HL-60/S4 treated with retinoic acid at 250 ng/mL for 4 days and 3 days (cell line): ENCODE data around the gene NGLY1.

Experiments
- in situ Hi-C: fragments of 300-500 bp; cut with MboI; formaldehyde crosslinking; loops from 2 replicates; pipeline ENCODE4 v1.7.0; 2022; ENCODE audit warnings: low sequenced_read_pairs

NGLY1 gene

DNA sequence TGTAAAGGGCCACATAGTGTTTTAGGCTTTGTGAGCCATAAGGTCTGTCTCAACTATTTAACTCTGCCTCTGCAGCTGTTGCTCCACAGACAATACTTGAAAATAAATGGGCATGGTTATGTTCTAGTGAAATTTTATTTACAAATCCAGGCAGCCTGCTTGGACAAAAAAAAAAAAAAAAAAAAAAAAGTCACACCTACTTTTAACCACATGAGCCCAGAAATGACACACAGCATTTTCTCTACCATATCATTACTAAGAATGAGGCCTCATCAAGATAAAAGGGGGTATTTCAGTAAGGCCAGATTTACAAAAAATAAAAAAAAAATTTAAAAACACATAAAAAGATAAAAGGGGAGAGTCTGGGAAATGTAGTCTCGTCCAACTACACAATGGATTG lies 1.7 kb upstream of the NGLY1 start:
- in situ Hi-C loops, result no loop called here

DNA sequence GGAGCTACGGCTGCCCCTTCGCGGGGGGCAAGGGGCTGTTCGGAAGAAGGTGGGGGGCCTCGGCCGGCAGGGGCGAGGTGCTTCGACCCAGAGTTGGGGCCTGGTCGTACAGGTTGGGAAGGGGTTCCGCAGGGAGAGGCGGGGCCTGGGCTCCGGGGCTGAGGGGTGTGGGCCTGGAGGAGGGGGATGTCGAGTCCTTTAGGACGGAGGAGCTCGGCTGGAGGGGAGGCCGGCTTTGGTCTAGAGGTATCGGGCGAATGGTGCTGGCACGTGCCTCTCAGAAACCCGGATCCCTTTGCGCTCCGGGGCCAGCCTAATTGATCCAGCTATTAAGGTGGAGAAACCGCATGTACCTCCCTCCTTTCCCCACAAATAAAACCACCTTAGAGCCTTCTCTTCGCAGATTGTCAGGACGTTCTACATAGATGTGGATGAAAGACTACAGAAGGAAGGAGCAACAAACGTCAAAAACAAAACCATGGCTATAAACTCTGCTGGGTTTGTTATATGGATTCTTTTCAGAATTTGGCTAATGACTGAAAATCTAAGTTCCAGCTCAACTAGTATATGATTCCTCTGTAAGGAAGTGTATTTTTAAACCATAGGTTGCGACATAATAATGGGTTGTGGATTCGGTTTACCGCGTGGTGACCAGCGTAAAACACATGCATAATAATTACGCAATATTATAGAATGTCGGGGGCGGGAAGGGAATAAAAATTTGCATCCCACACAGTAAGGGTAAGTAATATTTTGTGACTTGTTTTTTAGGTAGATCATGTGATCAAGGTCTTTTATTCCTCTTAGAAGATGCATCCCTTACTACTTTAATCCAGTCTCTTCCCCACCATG lies 644 bp upstream of the NGLY1 start:
- in situ Hi-C loops, result no loop called here

DNA sequence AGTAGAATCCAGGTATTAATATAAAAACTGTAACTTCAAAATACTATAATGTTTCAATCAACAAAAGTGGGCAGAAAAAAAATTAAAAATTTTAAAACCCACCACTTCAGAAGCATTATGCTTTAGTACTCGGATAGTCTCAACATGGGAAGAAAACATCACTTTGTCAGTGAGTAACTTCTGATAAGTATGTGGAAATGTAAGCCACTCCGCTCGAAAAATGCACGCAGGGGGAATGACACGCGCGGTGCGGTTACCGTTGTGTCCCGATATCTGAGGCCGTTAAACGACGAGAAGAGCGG lies 656 bp downstream of the NGLY1 start:
- in situ Hi-C loops, result no loop called here

DNA sequence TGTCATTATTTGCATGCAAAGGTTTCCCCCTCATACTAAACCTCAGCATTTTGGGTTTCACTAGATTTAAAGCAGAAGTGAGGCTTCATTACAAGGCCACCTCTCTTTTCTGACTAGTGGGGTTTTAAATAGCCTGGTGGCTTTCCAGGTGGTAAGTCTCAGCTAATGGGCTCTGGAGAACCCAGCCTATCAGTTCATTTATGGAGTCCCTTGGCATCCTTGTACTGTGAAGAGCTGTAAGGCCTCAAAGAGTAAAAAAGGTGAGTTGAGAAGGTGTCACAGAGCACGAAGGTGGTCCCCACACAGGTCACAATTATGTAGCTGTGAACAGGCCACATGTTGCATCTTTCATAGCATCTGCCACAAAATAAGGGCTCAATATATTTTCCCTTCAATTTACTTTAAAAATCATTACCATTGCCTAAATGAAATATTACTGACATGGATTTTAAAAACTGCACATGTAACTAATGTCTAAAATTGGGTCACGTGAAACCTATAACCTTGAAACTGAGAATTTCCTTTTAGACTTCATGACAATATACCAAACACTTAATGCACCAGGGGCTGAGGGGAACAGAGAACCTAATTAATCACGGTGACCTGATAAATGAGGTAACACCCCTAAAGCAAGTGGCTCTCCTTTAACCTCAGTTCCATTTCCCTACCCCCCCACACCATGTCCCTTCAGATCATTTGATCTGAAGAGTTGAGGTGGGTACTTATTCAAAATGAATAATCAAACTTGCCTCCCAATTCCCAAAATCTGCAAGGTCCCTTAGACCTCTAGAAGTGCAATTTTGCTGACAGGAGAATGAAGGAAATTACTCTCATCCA lies 1.3 kb downstream of the NGLY1 start:
- in situ Hi-C loops, result no loop called here

DNA sequence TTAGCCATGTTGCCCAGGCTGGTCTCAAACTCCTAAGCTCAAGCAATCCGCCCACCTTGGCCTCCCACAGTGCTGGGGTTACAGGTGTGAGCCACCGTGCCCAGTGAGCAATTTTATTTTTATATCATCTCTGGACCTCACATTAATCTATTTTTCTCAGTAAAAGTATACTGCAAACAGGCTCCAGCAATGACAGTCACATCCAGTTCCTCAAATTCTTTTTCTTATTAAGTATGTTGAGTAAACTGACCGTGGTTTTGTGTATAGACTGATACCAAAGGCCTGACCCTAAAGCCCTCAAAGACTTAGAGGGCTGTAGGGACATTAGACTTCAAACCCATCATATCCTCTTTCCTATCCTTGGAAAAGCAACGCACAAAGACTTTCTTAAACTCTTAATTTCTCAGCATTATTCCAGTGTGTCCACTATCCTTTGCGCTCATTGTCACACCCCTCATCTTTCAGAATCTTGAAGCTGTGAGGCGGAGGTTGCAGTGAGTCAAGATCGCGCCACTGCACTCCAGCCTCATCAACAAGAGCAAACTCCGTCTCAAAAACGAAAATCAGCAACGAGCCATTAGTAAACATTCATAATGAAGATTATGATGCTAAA lies 2.0 kb downstream of the NGLY1 start:
- in situ Hi-C loops, result no loop called here

DNA sequence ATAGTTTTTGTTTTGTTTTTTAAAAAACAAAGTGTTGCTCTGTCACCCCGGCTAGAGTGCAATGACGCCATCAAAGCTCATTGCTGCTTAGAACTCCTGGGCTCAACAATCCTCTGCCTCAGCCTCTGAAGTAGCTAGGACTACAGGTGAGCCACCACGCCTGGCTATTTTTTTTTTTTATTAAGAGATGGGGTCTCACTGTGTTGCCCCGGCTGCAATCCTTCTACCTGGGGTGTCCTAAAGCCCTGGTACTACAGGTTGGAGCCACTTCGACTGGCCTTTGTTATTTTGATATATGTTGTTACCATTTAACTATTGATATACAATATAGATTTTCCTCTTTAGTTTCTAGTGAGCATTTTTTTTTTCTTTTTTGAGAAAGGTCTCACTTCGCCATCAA lies 2.6 kb downstream of the NGLY1 start:
- in situ Hi-C loops, result no loop called here

DNA sequence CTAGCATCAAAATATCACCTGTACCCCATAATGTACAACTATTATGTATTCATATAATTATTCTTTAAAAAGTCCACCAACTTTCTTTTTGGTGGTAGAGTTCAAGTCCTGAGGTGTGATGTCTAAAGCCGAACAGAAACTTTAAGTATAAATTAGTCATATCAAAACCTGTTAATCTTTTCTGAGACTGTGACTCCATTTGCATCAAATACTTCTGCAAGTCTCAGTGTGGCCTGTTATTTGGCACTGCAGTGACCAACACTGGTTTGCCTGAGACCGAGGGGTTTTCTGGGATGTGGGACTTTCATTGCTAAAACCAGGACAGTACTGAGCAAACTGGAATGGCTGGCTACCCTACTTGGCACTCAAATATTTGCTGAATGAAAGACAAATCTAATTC lies 7.3 kb downstream of the NGLY1 start:
- in situ Hi-C loops, result no loop called here

DNA sequence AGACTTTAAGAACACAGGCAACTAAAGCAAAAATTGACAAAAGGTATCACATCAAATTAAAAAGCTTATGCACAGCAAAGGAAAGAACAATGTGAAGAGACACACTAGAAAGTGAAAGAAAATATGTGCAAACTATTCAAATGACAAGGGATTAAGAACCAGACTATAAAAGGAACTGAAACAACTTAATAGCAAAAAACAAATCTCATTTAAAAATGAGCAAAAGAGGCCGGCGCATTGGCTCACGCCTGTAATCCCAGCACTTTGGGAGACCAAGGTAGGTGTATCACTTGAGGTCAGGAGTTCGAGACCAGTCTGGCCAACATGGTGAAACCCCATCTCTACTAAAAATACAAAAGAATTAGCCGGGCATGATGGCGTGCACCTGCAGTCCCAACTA lies 14.4 kb downstream of the NGLY1 start:
- in situ Hi-C loops, result no loop called here

DNA sequence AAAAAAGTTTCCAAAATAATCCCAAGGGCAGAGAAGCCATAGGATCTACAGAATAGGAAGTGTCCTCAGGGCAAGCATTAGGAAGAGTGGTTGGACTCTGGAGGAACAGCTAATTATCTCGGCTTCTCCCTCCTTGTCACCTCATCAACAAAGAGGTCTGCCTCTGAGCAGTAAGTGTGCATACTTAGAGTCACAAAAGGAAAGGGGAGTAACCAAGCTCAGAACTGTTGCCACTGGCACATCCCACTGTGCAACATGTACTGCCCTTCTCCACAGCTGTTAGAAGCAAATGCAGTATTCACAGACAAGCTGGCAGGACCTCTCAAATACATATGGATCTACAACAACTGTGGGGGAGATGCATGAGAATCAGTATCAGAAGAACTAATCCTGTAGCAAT lies 31.5 kb downstream of the NGLY1 start:
- in situ Hi-C loops, result no loop called here

DNA sequence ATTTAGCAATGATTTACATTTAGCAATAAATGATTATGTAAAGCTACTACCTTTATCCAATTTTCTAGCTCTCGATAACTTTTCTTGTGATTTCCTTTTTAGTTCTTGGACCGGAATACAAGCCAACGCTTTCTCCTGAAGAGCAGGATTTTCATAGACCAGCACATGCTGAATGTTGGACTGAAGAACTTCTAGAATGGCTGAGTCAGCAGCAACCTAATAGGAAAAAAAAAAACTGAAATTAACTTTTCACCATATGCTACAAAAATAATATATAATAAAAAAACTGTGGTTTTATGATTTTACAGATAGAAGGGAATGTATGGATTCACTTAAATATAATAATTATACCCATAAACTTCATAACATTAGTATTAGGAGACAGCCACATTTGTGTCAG lies 32.2 kb downstream of the NGLY1 start:
- in situ Hi-C loops, result no loop called here

DNA sequence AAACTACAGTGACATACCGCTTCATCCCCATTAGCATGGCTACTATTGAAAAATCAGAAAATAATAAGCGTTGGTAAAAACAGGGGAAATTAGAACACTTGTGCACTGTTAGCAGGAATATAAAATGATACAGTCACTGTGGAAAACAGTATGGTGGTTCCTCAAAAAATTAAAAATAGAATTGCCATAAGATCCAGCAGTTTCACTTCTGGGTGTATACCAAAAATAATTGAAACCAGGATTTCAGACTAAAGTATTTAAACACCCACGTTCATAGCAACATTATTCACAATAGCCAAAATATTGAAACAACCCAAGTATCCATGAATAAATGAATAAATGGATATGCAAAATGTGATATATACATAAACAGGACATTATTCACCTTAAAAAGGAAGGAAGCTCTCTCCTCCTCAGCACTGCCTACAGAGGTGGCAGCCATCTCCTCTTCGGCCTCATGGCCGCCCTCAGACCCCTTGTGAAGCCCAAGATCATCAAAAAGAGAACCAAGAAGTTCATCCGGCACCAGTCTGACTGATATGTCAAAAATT lies 34.1 kb downstream of the NGLY1 start:
- in situ Hi-C loops, result no loop called here

DNA sequence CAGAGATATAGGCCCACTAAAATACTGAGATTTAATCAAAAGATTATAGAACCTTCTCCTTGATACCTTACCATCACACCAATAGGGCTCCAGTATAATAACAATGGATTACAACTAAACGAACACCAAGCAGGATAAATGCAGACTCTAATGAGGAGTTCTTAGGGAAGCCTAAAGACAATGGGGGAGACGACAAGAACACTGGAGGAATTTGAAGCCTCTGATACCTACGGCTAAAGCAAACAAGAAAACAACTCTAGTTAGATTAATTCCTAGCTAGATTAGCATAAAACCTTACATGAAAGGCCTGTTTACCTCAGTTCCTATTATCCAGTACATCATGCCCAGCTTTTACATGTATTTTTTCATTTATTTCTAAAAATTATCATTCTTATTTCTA lies 35.1 kb downstream of the NGLY1 start:
- in situ Hi-C loops, result no loop called here

DNA sequence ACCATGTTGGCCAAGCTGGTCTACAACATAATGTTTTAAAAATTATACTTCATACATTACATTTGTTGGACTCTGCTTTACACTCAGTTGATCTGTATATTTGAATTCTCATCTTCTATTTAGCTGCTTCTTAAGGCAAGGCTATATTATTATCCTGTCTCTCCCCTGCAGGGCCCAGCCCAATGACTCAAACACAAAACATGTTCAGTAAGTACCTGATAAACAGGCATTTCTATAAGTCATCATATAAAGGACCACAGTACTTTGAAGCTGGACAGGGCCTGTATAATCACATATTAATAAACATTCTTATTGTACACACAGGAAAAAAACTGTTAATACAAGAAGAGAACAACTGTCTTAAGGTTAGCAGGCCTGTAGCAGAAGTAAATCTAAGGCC lies 36.2 kb downstream of the NGLY1 start:
- in situ Hi-C loops, result no loop called here

DNA sequence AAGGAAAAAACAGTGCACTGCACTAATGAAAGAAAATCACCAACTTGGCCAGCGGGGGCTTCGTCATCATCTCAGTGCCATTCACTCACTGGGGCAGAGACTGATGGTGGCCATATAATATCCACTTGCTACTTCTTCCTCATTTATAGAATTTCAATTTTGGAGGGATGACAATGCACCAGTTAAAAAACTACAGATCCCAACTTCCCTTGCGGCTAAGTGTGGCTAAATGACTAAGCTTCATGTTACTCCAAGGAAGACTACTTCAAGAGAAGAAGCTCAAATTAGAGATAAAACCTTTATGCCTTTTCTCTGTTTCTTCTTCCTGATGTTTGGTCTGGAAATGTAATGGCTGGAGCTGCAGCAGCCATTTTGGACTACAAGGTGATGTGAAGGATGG lies 38.8 kb downstream of the NGLY1 start:
- in situ Hi-C loops, result no loop called here

DNA sequence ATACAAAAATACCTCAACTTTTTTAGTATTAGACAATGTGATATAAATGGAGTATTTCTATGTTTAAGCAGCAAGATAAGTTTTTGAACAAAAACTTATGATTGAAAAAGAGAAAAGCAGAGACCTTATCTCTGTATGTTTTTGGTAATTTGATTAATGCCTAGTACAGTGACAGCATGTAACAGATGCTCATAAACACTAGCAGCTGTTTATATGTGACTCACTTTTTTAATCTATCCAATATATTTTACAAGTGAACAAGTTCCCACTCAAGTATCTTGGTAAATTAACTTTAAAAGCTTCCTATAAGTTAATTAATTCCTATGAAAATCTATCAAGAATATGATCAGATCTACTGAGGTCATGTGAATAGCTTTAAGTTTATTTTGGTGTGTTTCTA lies 55.1 kb downstream of the NGLY1 start:
- in situ Hi-C loops, result no loop called here

DNA sequence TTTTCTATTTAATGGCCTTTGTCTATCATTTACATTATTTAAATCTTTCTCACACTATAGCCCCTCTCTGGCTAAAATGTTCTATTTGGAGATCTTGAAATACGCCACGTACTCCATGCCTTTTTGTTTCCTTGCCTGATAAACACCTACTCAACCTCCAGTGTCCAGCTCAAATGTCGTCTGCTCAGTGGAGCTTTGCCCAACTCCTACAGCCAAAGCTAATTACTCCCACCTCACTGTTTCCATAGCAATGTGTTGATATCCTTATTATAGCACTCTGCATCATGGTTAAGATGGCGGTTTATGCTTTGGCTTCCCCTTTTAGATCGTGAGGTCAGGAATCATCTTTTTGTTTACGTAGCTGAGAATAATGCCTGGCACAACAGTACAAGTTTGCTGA lies 55.9 kb downstream of the NGLY1 start:
- in situ Hi-C loops, result no loop called here

DNA sequence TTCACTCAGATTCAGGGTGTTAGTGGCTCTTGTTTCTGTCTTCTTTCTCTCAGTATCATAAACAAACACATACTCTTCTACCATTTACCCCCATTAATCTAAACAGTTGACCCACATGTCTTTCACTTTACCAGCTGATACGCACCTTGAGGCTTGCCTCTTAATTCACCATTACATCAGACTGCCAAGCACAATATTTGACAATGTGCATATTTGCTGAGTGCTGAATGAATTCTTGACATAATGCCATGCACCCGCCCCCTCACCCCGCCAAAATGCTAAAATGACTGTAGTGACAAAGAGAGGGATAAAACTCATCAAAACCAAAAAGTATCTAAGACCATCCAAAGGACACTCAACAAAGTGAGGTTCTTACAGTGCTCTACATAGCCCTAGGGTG lies 57.4 kb downstream of the NGLY1 start:
- in situ Hi-C loops, result no loop called here

DNA sequence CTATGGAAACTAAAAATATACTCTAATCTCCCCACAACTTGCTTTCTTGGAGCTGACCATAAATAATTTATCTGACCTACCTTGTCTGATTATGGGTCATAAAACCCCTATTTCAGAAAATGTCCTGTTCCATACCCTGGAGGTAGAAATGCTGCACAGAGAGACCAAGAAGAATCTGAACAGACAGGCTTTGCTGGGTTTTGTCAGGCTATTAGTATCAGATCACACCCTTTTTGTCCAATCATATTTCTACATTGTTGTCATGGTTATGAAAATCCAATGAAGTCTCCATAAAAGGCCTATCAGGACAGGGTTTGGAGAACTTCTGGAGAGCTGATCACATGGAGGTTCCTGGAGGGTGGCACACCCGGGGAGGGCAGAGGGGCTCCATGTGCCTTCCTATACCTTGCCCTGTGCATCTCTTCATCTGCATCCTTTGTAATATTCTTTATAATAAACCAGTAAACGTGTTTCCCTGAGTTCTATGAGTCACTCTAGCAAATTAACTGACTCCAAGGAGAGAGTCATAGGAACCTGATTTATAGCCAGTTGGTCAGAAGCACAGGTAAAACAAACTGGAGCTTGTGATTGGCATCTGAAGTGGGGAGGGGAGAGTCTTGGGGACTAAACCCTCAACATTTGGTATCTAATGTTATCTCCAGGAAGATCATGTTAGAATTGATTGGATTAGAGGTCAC lies 58.1 kb downstream of the NGLY1 start:
- in situ Hi-C loops, result no loop called here

DNA sequence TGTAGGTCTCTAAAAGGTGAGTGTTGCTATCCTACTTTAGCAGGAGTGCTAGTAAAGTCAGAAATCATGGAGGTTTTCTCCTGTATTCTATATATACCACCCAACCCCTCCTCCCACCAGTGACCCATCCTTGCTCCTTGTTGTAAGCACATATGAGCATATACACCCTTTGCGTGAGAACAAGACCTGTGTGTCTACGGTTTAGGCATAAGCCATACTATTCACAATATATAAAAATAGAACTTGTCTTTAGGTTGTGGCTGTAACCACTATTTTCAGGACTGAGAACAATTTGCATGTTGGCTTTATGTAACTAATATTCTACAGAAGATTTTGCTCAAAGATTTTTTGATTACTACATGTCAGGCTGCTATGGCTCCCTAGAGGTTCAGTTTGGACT lies 59.4 kb downstream of the NGLY1 start:
- in situ Hi-C loops, result no loop called here

DNA sequence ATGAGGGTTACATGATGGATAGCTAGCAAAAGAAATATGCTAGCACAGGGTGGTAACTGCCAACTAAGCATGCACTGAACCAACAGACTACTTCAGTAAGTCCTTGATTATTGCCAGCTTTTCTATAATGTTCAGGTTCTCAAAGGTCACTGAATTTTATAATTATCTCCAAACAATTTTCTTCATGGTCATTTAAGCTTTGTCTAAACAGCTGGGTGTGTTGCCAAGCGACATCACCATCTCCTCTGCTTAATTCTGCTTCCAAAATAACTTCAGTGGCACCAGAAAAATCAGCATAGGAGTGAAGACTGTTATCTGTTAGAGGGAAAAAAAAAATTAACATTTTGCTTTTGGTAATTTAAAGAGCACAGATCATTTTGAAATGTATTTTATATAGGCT lies 63.9 kb downstream of the NGLY1 start:
- in situ Hi-C loops, result no loop called here

DNA sequence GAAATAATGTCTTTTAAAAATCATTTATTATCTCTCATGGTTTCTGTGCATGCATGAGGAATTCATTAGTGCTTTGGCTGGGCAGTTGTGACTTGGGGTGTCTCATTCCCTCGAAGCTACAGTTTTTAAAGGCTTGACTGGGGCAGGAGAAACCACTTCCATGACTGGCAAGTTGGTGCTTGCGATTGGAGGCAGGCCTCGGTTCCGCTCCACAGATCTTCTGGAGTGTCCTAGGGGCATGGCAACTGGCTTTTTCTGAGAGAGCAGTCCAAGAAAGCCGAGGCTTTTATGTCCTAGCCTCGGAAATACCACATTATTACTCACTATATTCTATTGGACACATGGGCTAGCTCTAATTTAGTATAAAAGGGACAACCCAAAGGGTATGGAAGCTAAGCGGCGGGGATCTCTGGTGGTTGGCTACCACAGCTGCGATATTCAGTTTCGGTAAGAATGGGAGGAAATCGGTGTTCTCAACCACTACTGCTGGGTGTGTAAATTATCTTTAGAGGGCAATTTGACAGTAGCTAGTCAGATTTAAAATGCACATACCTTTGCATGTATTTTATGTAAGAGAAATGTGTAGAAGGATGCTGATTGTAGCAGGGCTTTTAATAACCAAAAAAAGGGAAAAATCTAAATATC lies 69.8 kb downstream of the NGLY1 start:
- in situ Hi-C loops, result no loop called here
